HG02970 (cell line): Measurements from ENCODE around the gene AQP5.

Experiments used
- ATAC-seq: cut with Tn5 transposase; IDR thresholded peaks from one replicate; pipeline ENCODE4 v1.9.1; 2021; ENCODE audit warnings: mild to moderate bottlenecking, moderate library complexity, moderate number of reproducible peaks; ENCODE audit not compliant: unreplicated experiment, low FRiP score

Gene AQP5

GRCh38 chr12:49961111-49961922 lies at the start of gene AQP5:
AQP5 (plus strand) TSS chr12:49961872; CDS start chr12:49962018, 146 bp downstream.
- no peak for ATAC-seq

- ATAC-seq = no peak
These were observed 49.1 kb upstream of the AQP5 start for GRCh38 chr12:49912345-49913255.

GRCh38 chr12:49916129-49916919 lies 45.3 kb upstream of the AQP5 start:
- no peak for ATAC-seq

- ATAC-seq = no peak
These were observed 44.4 kb upstream of the AQP5 start for GRCh38 chr12:49917166-49917787.

- no peak for ATAC-seq
These were observed 43.9 kb upstream of the AQP5 start for GRCh38 chr12:49917788-49918173.

GRCh38 chr12:49920241-49920914 lies 41.3 kb upstream of the AQP5 start:
- ATAC-seq = no peak

- no peak for ATAC-seq
These were observed 40.8 kb upstream of the AQP5 start for GRCh38 chr12:49920915-49921286.

- ATAC-seq = no peak
These were observed 40.4 kb upstream of the AQP5 start for GRCh38 chr12:49921299-49921698.

GRCh38 chr12:49921936-49922335 lies 39.7 kb upstream of the AQP5 start:
- ATAC-seq = no peak

- no peak for ATAC-seq
These were observed 39.2 kb upstream of the AQP5 start for GRCh38 chr12:49922349-49923034.

GRCh38 chr12:49923035-49923644 lies 38.5 kb upstream of the AQP5 start:
- no peak for ATAC-seq

- no peak for ATAC-seq
These were observed 37.7 kb upstream of the AQP5 start for GRCh38 chr12:49923880-49924556.

GRCh38 chr12:49924628-49925246 lies 36.9 kb upstream of the AQP5 start:
- ATAC-seq = no peak

- ATAC-seq = no peak
These were observed 36.1 kb upstream of the AQP5 start for GRCh38 chr12:49925433-49926204.

- no peak for ATAC-seq
These were observed 33.2 kb upstream of the AQP5 start for GRCh38 chr12:49928471-49928870.

GRCh38 chr12:49929581-49929980 lies 32.1 kb upstream of the AQP5 start:
- ATAC-seq = no peak
